Eye (tissue), 1 donor: ENCODE results near the gene DLL1.
A peak's percentile ranks its signal among the peaks of the same experiment; 100 is the strongest.
"Not testable (repeated sequence)": the region's sequence is repeated elsewhere in the genome, so short reads cannot be mapped to it uniquely, and the experiment has no call there.

Source experiments
- DNase-seq: peaks from one replicate; pipeline ENCODE4 v3.0.0-alpha.2; 2015

DLL1 gene

DNA sequence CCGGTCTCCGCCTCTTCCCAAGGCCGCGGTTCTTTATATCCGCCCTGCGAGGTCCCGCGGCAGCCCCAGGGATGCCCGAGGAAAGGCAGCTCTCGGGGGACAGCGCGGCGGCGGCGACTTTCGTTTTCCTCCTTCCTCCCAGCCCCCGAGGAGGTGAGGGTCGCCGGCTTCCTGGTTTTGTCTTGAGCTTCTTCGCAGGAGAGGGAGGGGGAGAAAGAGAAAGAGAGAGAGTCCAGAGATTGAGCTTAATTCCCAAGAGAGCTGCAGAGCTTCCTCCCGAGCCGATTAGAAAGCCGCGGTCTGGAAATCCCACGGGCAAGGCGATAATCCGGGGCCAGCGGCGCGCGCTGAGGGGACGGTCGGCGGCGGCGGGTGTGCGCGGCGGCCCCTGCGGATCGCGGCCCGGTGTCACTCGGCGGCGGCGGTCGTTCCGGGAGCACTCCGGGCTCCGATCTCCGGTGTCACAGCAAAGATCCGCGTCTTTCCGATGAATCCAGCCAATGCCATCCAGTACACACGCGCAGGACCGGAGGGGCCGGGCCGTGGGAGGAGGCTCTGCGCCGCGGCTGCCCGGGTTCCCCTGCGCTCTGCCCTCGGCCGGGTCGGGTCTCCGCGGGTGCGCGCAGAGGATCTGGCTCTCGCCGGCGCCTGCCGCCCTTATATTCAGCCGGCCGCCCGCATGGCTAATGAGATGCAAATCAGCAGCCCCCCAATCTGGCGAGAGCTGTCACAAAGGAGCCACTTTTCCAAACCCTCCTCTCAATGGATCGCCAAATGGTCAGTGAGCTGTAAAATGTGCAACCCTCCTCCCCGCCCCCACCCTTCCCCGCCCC, at the start of gene DLL1:
DLL1 (minus strand) TSS at position 783 of the 833 bp plus-strand sequence. CDS start 939 bp downstream, outside the sequence.
- peak; percentile 88 for DNase-seq

- DNase-seq, result not testable (repeated sequence)
Observed at GRCh38 chr6:170335199-170335598, 44.3 kb upstream of the DLL1 start.

DNA sequence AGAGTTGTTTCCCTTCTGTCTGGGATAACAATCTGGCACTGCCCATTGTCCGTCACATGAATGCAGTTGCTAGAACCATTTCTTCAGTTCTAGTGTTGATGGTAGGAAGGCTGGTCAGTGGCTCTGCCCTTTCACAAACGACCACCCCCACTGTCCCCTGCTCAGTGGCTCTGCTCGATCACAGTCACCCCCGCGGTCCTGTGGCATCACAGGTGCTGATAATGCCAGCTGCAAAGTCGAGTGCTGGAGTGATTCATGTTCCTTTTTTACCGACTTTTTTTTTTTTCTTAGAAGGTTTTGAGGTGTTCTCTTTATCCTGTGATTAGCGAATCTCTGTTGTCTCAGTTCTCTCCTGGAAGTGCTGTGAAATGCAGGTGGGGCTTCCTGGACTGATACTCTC, 38.4 kb upstream of the DLL1 start:
- DNase-seq, result no peak

GRCh38 chr6:170317718-170318117, 26.8 kb upstream of the DLL1 start:
- DNase-seq, result no peak

DNA sequence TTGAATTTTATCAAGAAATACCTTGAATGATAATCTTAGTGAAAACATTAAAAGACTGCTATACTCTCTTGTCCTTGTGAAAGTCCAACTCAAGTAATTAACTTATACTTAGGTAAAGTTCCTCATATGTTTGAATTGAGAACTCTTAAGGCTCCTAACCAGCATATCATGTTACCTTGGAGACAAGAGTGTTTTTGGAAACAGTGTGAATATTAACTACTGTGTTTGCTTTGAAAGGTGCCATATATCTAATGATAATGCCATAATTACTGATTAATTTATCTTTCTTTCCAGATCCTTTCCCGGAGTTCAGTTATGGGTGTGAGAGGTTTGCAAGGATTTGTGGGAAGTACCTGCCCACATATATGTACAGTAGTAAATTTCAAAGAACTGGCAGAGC, 26.2 kb upstream of the DLL1 start:
- DNase-seq, result no peak

- DNase-seq, result no peak
Observed at GRCh38 chr6:170316071-170316470, 25.2 kb upstream of the DLL1 start.

DNA sequence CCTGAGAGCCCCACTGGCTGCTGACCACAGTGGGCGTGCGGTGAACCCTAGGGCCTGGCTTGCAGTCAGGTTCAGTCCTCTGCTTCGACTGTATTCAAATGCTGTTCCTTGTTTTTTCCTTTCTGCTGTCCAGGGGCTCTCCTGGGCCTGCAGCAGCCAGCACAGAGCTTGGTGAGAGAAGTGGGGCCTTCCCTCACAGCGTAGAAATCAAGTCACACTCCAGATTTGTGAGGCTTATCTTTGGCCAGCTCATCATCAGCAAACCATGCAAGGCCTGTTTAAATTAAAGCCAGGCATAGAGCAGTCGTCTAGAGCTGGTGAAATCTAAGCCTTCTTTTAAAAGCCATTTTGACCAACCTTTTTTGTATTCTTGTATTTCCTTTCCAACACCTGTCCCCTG, 24.1 kb upstream of the DLL1 start:
- DNase-seq, result no peak

GRCh38 chr6:170313716-170314295, 22.9 kb upstream of the DLL1 start:
- DNase-seq, result no peak

DNA sequence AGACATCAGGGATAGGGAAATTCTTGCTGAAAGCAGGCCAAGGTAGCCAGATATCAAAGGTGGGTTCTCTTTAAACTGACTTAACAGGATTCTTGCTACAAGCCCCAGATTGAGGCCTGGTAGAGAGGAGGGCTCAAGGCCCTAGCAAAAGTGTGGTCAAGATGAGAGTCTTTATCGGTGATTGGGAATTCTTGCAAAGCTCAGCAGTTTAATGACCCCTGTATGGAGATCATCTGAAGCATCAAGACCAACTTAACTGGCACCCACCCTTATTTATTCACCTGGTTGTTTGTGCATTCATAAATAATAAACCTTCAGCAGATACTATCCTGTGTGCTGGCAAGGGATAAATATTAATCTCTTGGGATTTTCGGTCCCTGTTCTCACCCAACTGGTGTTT, 22.0 kb upstream of the DLL1 start:
- DNase-seq, result no peak

- no peak for DNase-seq
Observed at GRCh38 chr6:170311696-170312095, 20.8 kb upstream of the DLL1 start.

GRCh38 chr6:170308761-170309160, 17.9 kb upstream of the DLL1 start:
- DNase-seq, result no peak

DNA sequence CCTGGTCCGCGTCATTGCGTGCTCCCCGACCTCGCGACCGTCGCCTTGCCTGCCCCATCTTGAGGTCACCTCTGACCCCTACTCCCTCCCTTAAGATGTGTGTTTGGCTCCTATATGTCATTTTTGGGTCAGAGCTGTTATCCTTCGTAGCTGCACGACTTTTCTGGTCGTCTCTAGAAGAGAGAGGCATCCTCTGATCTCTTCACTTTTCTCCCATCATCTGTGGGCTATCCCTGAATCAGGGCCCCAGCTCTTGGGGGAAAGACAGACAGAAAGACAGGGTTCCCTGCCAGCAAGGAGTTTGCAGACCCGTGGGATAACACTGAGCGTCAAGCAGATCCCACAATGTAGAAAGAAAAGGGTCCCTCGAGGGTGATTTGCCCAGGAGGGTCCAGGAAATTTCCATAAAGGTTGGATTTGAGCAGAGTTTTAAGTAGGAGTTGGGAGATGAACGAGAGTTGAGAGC, 16.2 kb upstream of the DLL1 start:
- DNase-seq, result no peak

DNA sequence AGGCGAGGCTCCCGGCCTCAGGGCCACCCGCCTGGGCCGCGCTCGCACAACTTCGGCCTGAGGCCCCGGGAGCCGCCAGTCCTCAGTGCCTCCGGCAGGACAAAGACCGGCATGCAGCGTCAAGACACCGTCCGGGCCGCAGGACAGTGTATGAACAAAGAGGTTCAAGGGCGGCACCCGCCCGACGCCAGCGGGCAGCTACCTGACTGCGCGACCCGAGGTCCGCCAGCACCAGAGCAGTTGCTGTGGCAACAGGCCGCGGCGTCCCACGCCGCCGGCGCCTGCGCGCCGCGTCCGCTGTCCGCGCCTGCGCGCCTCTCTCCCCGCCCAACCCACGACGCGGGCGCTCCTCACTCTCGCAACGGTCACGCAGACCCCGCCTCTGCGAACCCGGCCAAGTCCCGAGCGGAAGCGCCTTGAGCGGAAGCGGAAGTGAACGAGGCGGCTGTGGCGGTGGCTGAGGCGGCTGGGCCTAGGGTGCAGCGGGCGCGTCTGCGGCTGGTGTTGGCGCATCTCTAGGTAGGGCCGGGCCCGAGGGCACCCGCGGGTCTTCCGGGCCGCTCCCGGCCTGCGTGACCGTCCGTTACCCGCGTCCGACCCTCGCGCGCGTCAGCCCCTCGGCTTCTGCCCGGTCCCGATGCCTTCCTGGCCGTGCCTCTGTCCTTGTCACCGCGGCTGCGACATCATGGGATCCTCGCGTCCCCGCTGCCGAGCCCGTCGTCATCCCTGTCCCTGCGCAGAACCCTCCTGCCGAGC, 15.6 kb upstream of the DLL1 start, which contains the start of gene FAM120B:
FAM120B (plus strand) TSS at position 435 of the 756 bp plus-strand sequence. CDS start 10,633 bp downstream, outside the sequence.
- peak; percentile 98 for DNase-seq

DNA sequence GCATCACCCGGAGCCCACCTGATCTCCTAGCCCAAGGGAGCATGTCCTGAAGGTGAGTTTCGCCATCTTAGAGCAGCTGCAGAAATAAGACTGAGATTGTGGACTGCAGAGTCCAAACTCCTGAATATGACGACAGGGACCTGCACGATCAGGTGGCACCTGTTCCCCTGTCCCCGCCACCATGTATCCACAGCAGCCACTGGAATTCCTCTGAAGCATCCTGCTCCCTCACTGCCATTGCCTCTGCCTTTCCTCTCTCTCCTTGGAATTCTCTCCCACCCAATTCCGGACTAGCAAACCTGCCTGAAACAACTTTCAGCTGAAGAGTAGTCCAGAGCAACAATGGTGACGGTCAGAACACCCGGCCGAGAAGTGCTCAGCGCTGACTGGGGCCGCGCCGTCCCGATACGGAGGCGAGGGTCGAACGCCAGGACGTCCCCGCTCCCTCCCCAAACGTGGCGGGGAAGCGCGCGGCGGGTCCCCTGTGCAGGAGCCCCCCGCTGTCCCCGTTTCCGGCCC, 15.0 kb upstream of the DLL1 start:
- DNase-seq, result no peak

DNA sequence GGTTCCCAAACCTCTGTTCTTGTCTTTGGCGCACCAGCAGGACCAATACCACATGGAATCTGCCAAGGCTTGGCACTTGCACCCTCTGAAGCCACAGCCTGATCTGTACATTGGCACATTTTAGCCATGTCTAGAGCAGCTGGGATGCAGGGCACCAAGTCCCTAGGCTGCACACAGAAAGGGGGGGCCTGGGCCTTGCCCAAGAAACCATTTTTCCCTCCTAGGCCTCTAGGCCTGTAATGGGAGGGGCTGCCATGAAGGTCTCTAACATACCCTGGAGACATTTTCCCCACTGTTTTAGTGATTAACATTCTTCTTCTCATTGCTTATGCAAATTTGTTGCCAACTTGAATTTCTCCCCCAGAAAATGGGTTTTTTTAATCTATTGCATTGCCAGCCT, 10.3 kb upstream of the DLL1 start:
- DNase-seq, result no peak

DNA sequence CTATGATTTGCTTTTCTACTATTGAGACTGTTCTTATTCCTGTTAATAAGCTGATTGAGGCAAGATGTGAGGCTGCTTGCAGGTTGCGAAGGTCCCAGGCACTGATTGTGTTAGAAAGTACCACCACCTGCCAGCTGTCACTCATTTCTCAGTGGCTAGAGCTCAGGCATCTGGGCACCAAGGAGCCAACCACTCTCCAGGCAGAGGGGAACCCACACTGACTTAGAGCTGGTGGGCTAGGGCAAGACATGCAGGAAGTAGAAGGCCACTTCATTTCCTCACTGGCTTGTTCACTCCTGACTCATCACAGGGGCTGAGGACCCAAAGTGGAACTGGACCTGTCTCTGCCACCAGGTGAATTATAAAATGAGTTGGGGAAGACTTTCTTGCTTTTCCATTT, 7.8 kb upstream of the DLL1 start:
- DNase-seq, result peak; percentile 19

DNA sequence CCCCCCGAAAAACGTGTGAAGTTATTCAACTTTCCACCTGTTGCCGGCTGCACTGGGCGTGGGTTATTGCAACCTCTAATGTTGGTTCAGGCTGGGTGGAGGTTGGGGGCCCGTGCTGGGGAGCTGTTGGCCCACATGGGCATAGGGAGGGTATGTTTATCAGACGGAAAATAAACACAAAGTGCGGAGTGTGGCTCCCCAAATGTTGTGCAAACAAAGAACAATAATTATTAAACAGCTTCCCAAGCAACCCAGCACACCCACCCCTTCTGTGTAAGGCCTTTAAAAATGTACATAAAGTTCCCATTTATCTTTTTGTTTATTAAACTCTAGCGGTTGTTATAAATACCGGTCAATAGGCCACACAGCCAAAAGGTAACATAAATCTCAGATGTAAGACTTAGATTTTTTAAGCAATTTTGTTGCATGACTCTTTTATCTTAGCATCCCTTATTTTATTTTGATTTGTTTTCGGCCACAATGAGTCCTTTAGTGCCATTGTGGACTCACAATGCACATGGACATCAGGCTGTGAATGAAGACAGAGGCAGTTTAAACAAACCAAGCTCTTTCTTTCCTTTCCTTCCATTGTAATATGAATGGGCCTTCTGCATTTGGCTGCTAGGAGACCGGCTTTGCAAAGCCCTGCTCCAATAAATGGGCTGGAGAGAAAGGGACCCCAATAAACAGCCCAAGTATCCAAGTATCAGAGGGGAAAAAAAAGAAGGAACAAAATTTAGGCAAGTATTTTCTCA, 6.9 kb upstream of the DLL1 start:
- DNase-seq, result peak; percentile 22

DNA sequence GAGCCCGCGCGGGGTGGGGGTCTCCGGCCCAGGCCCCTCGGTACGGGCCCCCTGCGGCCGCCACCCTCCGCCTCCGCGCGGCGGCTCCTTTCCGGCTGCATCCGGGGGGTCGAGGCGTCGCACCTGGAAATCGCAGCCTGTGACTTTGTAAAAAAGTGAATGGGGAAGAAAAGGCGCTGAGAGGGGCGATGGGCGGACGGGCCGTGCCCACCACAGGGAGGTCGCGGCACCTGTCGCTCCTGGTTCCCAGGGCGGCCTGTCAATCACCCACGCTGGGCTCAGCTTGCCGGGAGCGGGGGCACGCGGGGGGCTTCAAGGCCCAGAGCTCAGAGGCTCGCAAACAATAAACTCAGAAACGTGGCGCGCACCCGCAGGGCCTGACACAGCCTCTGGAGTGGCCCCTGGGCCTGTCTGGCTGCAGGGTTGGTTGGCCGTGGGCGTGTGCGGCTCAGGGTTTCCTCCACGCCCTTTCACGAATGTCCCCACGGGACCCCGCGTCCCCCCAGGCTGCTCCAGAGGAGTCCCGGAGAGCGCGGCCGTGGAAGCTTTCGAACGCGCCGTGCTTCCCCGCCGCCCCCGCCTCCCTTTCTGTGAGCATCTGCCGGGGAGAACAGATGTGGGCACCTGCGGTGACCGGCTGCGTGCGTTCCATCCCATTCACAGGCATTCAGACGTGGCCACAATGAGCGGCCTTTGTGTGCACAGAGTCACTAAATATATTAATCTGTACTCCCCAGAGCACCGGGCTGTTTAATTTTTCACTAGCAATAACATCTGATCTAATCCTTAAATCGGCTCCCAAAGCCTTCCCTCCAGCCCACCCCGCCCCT, 6.1 kb upstream of the DLL1 start:
- DNase-seq, result peak; percentile 78

- DNase-seq, result no peak
Observed at GRCh38 chr6:170296423-170296745, 5.5 kb upstream of the DLL1 start.

- peak; percentile 83 for DNase-seq
Observed at GRCh38 chr6:170295510-170296422, 4.9 kb upstream of the DLL1 start.
